ENCODE data around the gene CPM.
A peak's percentile ranks its signal among the peaks of the same experiment; 100 is the strongest.

Gene CPM

GRCh38 chr12:68954811-68955210 lies 21.8 kb upstream of the CPM start:
- no peak for DNase-seq

- no peak for DNase-seq
These were observed 20.6 kb upstream of the CPM start for GRCh38 chr12:68953536-68953935.

GRCh38 chr12:68951652-68952051 lies 18.7 kb upstream of the CPM start:
- DNase-seq: no peak

GRCh38 chr12:68950511-68950910 lies 17.5 kb upstream of the CPM start:
- no peak for DNase-seq

GRCh38 chr12:68945255-68945654 lies 12.3 kb upstream of the CPM start:
- no peak for DNase-seq

GRCh38 chr12:68944296-68945076 lies 11.5 kb upstream of the CPM start:
- DNase-seq: no peak

GRCh38 chr12:68943848-68944247 lies 10.9 kb upstream of the CPM start:
- DNase-seq: no peak

- no peak for DNase-seq
These were observed 7.8 kb upstream of the CPM start for GRCh38 chr12:68940731-68941130.

- DNase-seq: no peak
These were observed 6.5 kb upstream of the CPM start for GRCh38 chr12:68939505-68939904.

GRCh38 chr12:68934392-68934791 lies 1.4 kb upstream of the CPM start:
- no peak for DNase-seq

GRCh38 chr12:68932128-68932960 lies 627 bp downstream of the CPM start:
- DNase-seq: no peak

GRCh38 chr12:68930178-68930577 lies 2.8 kb downstream of the CPM start:
- no peak for DNase-seq

GRCh38 chr12:68924546-68924945 lies 8.4 kb downstream of the CPM start:
- no peak for DNase-seq

GRCh38 chr12:68919581-68920239 lies 13.3 kb downstream of the CPM start:
- no peak for DNase-seq

- DNase-seq: no peak
These were observed 14.0 kb downstream of the CPM start for GRCh38 chr12:68918960-68919359.

GRCh38 chr12:68915055-68915454 lies 17.9 kb downstream of the CPM start:
- peak; percentile 92 for DNase-seq

- peak; percentile 53 for DNase-seq
These were observed 19.3 kb downstream of the CPM start for GRCh38 chr12:68913682-68914081.

- DNase-seq: no peak
These were observed 20.1 kb downstream of the CPM start for GRCh38 chr12:68912916-68913315.

- no peak for DNase-seq
These were observed 21.7 kb downstream of the CPM start for GRCh38 chr12:68911197-68911718.

GRCh38 chr12:68910128-68910527 lies 22.8 kb downstream of the CPM start:
- peak; percentile 70 for DNase-seq

- DNase-seq: no peak
These were observed 24.9 kb downstream of the CPM start for GRCh38 chr12:68908076-68908475.

GRCh38 chr12:68905733-68906132 lies 27.2 kb downstream of the CPM start:
- DNase-seq: no peak

GRCh38 chr12:68904351-68904962 lies 28.5 kb downstream of the CPM start:
- DNase-seq: peak; percentile 10

Data from fibroblast of upper back skin (primary cell).